ENCODE data around the gene CACNB1.
"Not testable (repeated sequence)": the region's sequence is repeated elsewhere in the genome, so short reads cannot be mapped to it uniquely, and the experiment has no call there.

Gene CACNB1

GRCh38 chr17:39170558-39170957, 26.9 kb downstream of the CACNB1 start:
- H3K4me3 ChIP-seq (ENCODE audit: low read depth, low read length): no peak overlapping the region
- no peak for TF ChIP-seq CTCF (IDR thresholded peaks at IDR 0.05; ENCODE audit: low read depth, low read length)
- no peak for DNase-seq (ENCODE audit: low read depth, low spot score)
- in situ Hi-C loops (cut with HindIII; ENCODE audit: low sequenced_read_pairs): no loop called here

- no peak for DNase-seq (ENCODE audit: low read depth, low spot score)
- H3K4me3 ChIP-seq (ENCODE audit: low read depth, low read length): no peak overlapping the region
- in situ Hi-C loops (cut with HindIII; ENCODE audit: low sequenced_read_pairs): no loop called here
- TF ChIP-seq CTCF (IDR thresholded peaks at IDR 0.05; ENCODE audit: low read depth, low read length): no peak
These were observed 27.4 kb downstream of the CACNB1 start for GRCh38 chr17:39170109-39170508.

- no peak for DNase-seq (ENCODE audit: low read depth, low spot score)
- in situ Hi-C loops (cut with HindIII; ENCODE audit: low sequenced_read_pairs): no loop called here
- TF ChIP-seq CTCF (IDR thresholded peaks at IDR 0.05; ENCODE audit: low read depth, low read length): no peak
- no peak overlapping the region for H3K4me3 ChIP-seq (ENCODE audit: low read depth, low read length)
These were observed 28.0 kb downstream of the CACNB1 start for GRCh38 chr17:39169518-39169917.

GRCh38 chr17:39169101-39169500, 28.4 kb downstream of the CACNB1 start:
- no peak overlapping the region for H3K4me3 ChIP-seq (ENCODE audit: low read depth, low read length)
- in situ Hi-C loops (cut with HindIII; ENCODE audit: low sequenced_read_pairs): no loop called here
- TF ChIP-seq CTCF (IDR thresholded peaks at IDR 0.05; ENCODE audit: low read depth, low read length): no peak
- DNase-seq (ENCODE audit: low read depth, low spot score): no peak

GRCh38 chr17:39168503-39168902, 29.0 kb downstream of the CACNB1 start:
- H3K4me3 ChIP-seq (ENCODE audit: low read depth, low read length); DNase-seq (ENCODE audit: low read depth, low spot score); in situ Hi-C loops (cut with HindIII; ENCODE audit: low sequenced_read_pairs): not testable (repeated sequence)

GRCh38 chr17:39167476-39167875, 30.0 kb downstream of the CACNB1 start:
- no peak for TF ChIP-seq CTCF (IDR thresholded peaks at IDR 0.05; ENCODE audit: low read depth, low read length)
- H3K4me3 ChIP-seq (ENCODE audit: low read depth, low read length): no peak overlapping the region
- in situ Hi-C loops (cut with HindIII; ENCODE audit: low sequenced_read_pairs): no loop called here
- no peak for DNase-seq (ENCODE audit: low read depth, low spot score)

GRCh38 chr17:39166437-39167335, 30.8 kb downstream of the CACNB1 start:
- in situ Hi-C loops (cut with HindIII; ENCODE audit: low sequenced_read_pairs): no loop called here
- TF ChIP-seq CTCF (IDR thresholded peaks at IDR 0.05; ENCODE audit: low read depth, low read length): no peak
- no peak for DNase-seq (ENCODE audit: low read depth, low spot score)

More at GRCh38 chr17:39166437-39167335, 30.8 kb downstream of the CACNB1 start:
- no peak overlapping the region for H3K4me3 ChIP-seq (ENCODE audit: low read depth, low read length)
